ENCODE data around the gene ERGIC2.

DNA sequence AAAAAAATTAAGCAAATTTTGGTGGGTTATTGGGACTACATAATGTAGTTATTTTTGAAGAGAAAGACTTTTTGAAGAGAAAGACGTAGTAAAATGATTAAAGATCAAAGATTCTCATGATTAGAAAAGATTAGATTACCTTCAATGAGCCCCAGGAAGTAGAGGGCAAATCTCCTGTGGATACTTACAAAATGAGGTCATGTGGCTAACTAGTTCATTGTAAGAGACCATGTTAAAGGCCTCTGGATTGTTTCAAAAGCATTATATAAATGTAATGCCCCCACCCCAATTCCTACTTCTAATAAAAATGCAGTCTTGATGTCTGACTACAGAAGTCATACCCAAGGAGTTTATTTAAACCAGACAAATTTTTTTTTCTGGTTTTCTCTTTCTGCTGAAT lies 93.3 kb downstream of the ERGIC2 start:
- TF ChIP-seq, protein P1, sequence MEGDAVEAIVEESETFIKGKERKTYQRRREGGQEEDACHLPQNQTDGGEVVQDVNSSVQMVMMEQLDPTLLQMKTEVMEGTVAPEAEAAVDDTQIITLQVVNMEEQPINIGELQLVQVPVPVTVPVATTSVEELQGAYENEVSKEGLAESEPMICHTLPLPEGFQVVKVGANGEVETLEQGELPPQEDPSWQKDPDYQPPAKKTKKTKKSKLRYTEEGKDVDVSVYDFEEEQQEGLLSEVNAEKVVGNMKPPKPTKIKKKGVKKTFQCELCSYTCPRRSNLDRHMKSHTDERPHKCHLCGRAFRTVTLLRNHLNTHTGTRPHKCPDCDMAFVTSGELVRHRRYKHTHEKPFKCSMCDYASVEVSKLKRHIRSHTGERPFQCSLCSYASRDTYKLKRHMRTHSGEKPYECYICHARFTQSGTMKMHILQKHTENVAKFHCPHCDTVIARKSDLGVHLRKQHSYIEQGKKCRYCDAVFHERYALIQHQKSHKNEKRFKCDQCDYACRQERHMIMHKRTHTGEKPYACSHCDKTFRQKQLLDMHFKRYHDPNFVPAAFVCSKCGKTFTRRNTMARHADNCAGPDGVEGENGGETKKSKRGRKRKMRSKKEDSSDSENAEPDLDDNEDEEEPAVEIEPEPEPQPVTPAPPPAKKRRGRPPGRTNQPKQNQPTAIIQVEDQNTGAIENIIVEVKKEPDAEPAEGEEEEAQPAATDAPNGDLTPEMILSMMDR (IDR thresholded peaks at IDR 0.05) = no peak
- no peak for TF ChIP-seq POLR2A (IDR thresholded peaks at IDR 0.05)
- no peak for TF ChIP-seq POLR2AphosphoS5 (IDR thresholded peaks at IDR 0.05)

Data from suprapubic skin (tissue), 4 donors.